ENCODE data around the gene SRP72.

- TF ChIP-seq CTCF (IDR thresholded peaks at IDR 0.05; ENCODE audit: extremely low read depth in 1 of 2, insufficient read depth in 1 of 2, low read depth in 1 of 2, low read length in 2 of 2) (no peak), MYC (IDR thresholded peaks at IDR 0.05; ENCODE audit: low read depth, low read length) (no peak), POLR2A (IDR thresholded peaks at IDR 0.05; ENCODE audit: low read depth, low read length) (no peak), POLR2AphosphoS5 (IDR thresholded peaks at IDR 0.05; ENCODE audit: insufficient read depth, low read depth, low read length) (no peak), EZH2 (IDR thresholded peaks at IDR 0.05; ENCODE audit: borderline replicate concordance, low read depth, low read length, severe bottlenecking) (no peak), MAX (IDR thresholded peaks at IDR 0.05; ENCODE audit: insufficient read depth, insufficient read length) (no peak), JUN (IDR thresholded peaks at IDR 0.05; ENCODE audit: borderline replicate concordance, insufficient read depth, insufficient read length, low read depth) (no peak), FOS (IDR thresholded peaks at IDR 0.05; ENCODE audit: borderline replicate concordance, insufficient read depth, low read length) (no peak), GATA2 (IDR thresholded peaks at IDR 0.05; ENCODE audit: insufficient read depth, insufficient read length, low read depth, low read length) (no peak)
Observed at GRCh38 chr4:56440983-56441382, 26.4 kb upstream of the SRP72 start.

Data from endothelial cell of umbilical vein (primary cell).